Muscle of leg (tissue), 11 donors: ENCODE results near the gene EXT2. TPM values are rescaled to one million over a fixed set of nuclear protein-coding genes. Genes with fewer than 3 reads are reported as not detected.
A peak's percentile ranks its signal among the peaks of the same experiment; 100 is the strongest.

Source experiments
- DNase-seq: peaks from one replicate; pipeline ENCODE4 v3.0.0; 2013
- H3K27ac ChIP-seq: one replicate; pipeline ENCODE4 v1.5.1; 2013; ENCODE audit warnings: mild to moderate bottlenecking, low read length, control low read depth
- H3K27me3 ChIP-seq: one replicate; pipeline ENCODE4 v1.6.1; 2013; ENCODE audit warnings: low read length; ENCODE audit not compliant: control insufficient read depth, insufficient read depth
- H3K36me3 ChIP-seq: one replicate; pipeline ENCODE4 v1.6.1; 2013; ENCODE audit warnings: low read length; ENCODE audit not compliant: control insufficient read depth, insufficient read depth
- H3K4me1 ChIP-seq: one replicate; pipeline ENCODE4 v1.6.1; 2013; ENCODE audit warnings: low read length; ENCODE audit not compliant: control insufficient read depth, insufficient read depth
- H3K4me3 ChIP-seq: one replicate; pipeline ENCODE4 v1.5.1; 2013; ENCODE audit warnings: low read length, control low read depth
- H3K9me3 ChIP-seq: replicated peaks from 2 replicates; pipeline ENCODE4 v1.6.1; 2013; ENCODE audit warnings: low read depth, low read length; ENCODE audit not compliant: control insufficient read depth
- WGBS: methylation state at CpG from one replicate; pipeline ENCODE4 v1.1.5; 2013; ENCODE audit warnings: missing lambda C conversion rate; ENCODE audit not compliant: insufficient coverage; 5-methylcytosine and 5-hydroxymethylcytosine counted together
- polyA plus RNA-seq, 8 donors: library from polyadenylated mRNA; unstranded; fragments of 120-200 nt; gene quantifications; one replicate each; pipeline versions ENCODE4 v1.2.1 to v1.2.3, GENCODE V29; 2013; ENCODE audit warnings: inconsistent platforms in 1 of 8, low replicate concordance in 1 of 8; ENCODE audit not compliant: insufficient read length in 8 of 8, insufficient read depth in 1 of 8
- total RNA-seq: library from RNA; stranded (reverse); fragments of 120-200 nt; gene quantifications from one replicate; pipeline ENCODE4 v1.2.4, GENCODE V29; 2013

The EXT2 gene
- total and polyA plus RNA-seq, 9 donors = 44.3 to 66.8 (median 56.2) TPM

GRCh38 chr11:44281151-44281550, 185.7 kb downstream of the EXT2 start:
- Histone ChIP-seq H3K4me1 (peaks cover 15% of the 10 kb centered on the region), H3K4me3 (no peak overlapping the region), H3K27ac (no peak overlapping the region), H3K36me3 (no peaks in the 10 kb centered on the region), H3K27me3 (peaks cover 2% of the 10 kb centered on the region), H3K9me3 (no peaks in the 10 kb centered on the region)
- DNase-seq = no peak
- WGBS = 85% methylated on average over 4 of the region's 9 CpGs

- Histone ChIP-seq H3K4me3 (no peak overlapping the region), H3K36me3 (no peaks in the 10 kb centered on the region), H3K4me1 (peaks cover 16% of the 10 kb centered on the region), H3K27me3 (peaks cover 2% of the 10 kb centered on the region), H3K9me3 (no peaks in the 10 kb centered on the region), H3K27ac (no peak overlapping the region)
- no peak for DNase-seq
- 82% methylated on average over 1 of the region's 5 CpGs for WGBS
These were observed 187.1 kb downstream of the EXT2 start for GRCh38 chr11:44282620-44283019.

GRCh38 chr11:44285756-44286155, 190.3 kb downstream of the EXT2 start:
- WGBS = 14% methylated on average over 2 of the region's 2 CpGs

DNA sequence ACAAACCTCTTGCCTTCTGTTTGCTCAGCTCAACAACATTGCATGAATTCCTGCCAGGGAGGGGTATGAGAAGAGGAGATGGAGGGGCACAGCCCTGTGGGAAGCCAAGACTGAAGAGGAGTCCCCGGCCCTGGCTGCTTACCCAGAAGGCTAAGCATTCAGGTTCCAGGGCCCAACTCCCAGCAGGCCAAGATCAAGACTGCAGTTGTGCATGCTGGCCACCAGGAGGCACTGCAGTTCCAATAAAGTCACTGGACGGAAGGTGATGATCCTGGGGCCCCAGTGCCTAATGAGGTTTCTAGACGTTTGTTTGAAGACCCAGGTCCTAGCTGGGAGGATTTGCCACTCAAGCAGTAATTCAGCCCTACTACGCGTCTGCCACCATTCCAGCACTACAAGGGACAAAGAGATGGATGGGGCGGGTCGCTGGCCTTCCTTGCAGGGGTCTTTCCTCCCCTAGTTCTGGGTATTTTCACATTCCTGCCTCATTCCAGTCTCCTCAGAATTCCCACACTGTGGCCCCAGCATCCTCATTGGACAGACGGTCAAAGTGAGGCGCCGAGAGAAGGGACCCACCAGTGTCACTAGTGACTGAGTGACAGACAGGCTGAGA, 190.9 kb downstream of the EXT2 start:
- Histone ChIP-seq H3K36me3 (no peaks in the 10 kb centered on the region), H3K4me1 (peaks cover 11% of the 10 kb centered on the region), H3K27ac (no peak overlapping the region), H3K27me3 (peaks cover 8% of the 10 kb centered on the region), H3K4me3 (no peak overlapping the region), H3K9me3 (no peaks in the 10 kb centered on the region)
- WGBS = 58% methylated on average over 9 of the region's 10 CpGs
- peak; percentile 43 for DNase-seq

More at GRCh38 chr11:44285756-44286155, 190.3 kb downstream of the EXT2 start:
- Histone ChIP-seq H3K27ac (no peak overlapping the region), H3K9me3 (no peaks in the 10 kb centered on the region), H3K4me1 (peaks cover 11% of the 10 kb centered on the region), H3K27me3 (peaks cover 8% of the 10 kb centered on the region), H3K36me3 (no peaks in the 10 kb centered on the region), H3K4me3 (no peak overlapping the region)
- no peak for DNase-seq

GRCh38 chr11:44286911-44287310, 191.4 kb downstream of the EXT2 start:
- DNase-seq = no peak
- H3K27me3 ChIP-seq = peaks cover 8% of the 10 kb centered on the region
- peaks cover 11% of the 10 kb centered on the region for H3K4me1 ChIP-seq
- WGBS = 97% methylated on average over 3 of the region's 11 CpGs
- H3K9me3 ChIP-seq = no peaks in the 10 kb centered on the region
- H3K27ac ChIP-seq = no peak overlapping the region
- no peak overlapping the region for H3K4me3 ChIP-seq
- no peaks in the 10 kb centered on the region for H3K36me3 ChIP-seq

DNA sequence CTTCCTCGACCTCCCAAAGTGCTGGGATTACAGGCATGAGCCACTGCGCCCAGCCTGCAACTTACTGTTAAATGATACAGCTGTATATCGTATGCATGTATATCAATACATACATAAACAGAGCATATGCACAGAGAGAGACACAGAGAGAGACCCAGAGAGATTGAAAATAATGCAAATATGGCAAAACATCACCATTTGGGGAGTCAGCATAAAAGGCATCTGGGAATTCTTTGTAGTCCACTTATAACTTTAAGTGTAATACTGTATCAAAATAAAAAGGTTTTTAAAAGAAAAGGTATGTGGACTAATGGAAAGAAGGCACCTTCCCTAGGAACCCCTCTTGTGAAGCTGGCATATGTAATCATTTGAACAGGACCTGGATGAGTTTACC, 192.7 kb downstream of the EXT2 start:
- no CpG with 5 or more reads among the region's 3 CpGs for WGBS

GRCh38 chr11:44290208-44290607, 194.7 kb downstream of the EXT2 start:
- 86% methylated on average over 1 of the region's 4 CpGs for WGBS
- Histone ChIP-seq H3K4me1 (peaks cover 11% of the 10 kb centered on the region), H3K9me3 (no peaks in the 10 kb centered on the region), H3K4me3 (no peak overlapping the region), H3K36me3 (no peaks in the 10 kb centered on the region), H3K27ac (no peak overlapping the region), H3K27me3 (peaks cover 18% of the 10 kb centered on the region)
- DNase-seq = no peak

More for the DNA sequence above, 192.7 kb downstream of the EXT2 start:
- DNase-seq = no peak
- Histone ChIP-seq H3K9me3 (no peaks in the 10 kb centered on the region), H3K4me1 (peaks cover 11% of the 10 kb centered on the region), H3K4me3 (no peak overlapping the region), H3K27me3 (peaks cover 8% of the 10 kb centered on the region), H3K27ac (no peak overlapping the region), H3K36me3 (no peaks in the 10 kb centered on the region)

Other genes with a start within 250 kb of the EXT2 start
- 31.5 TPM for gene ALKBH3, start 214.8 kb upstream of the EXT2 start, total RNA-seq
- 10 to 100 TPM; 18.1 to 26.4 (median 22.1) TPM for gene ALKBH3, start 214.8 kb upstream of the EXT2 start, polyA plus RNA-seq
- gene C11orf96, start 153.0 kb upstream of the EXT2 start, total RNA-seq = 25.4 TPM
- gene C11orf96, start 153.0 kb upstream of the EXT2 start, polyA plus RNA-seq = 10 to 100 TPM; 17.2 to 37.2 (median 28.6) TPM
- 0.04 TPM for gene ACCSL, start 47.7 kb upstream of the EXT2 start, total RNA-seq
- gene ACCSL, start 47.7 kb upstream of the EXT2 start, polyA plus RNA-seq = not detected
- gene ACCS, start 29.4 kb upstream of the EXT2 start, total RNA-seq = 16.0 TPM
- 10 to 100 TPM in 7 of 8 donors, 1 to 10 TPM in 1; 9.7 to 26.9 (median 16.8) TPM for gene ACCS, start 29.4 kb upstream of the EXT2 start, polyA plus RNA-seq
- 3.7 TPM for gene ALX4, start 214.5 kb downstream of the EXT2 start, total RNA-seq
- 1 to 10 TPM in 7 of 8 donors, under 1 TPM in 1; 0.96 to 6.7 (median 3.3) TPM for gene ALX4, start 214.5 kb downstream of the EXT2 start, polyA plus RNA-seq